Common myeloid progenitor, CD34-positive (primary cell): ENCODE measurements around the gene SH3YL1.

Experiments
- CTCF ChIA-PET: fragments of 350-600 bp; sonication (Branson Sonifier 250); formaldehyde crosslinking; loops from one replicate; lab custom pipeline; 2021; ENCODE audit warnings: antibody characterized with exemption; lab: Charles Lee
- POLR2A ChIA-PET: fragments of 350-600 bp; sonication (Branson Sonifier 250); formaldehyde crosslinking; loops from one replicate; lab custom pipeline; 2021; ENCODE audit warnings: antibody characterized with exemption; lab: Charles Lee
- DNase-seq, 3 donors: peaks; one replicate each; pipeline versions ENCODE4 v3.0.0 to v3.0.0-alpha.2; 2013
- H3K27ac ChIP-seq, 2 experiments: 1 replicate in 1 of 2; 2 replicates in 1 of 2; pipeline ENCODE4 v1.7.0; 2013; ENCODE audit warnings: inconsistent platforms in 2 of 2, low read length in 2 of 2, mild to moderate bottlenecking in 2 of 2, low read depth in 1 of 2, moderate library complexity in 1 of 2; ENCODE audit not compliant: severe bottlenecking in 2 of 2, insufficient read depth in 1 of 2, poor library complexity in 1 of 2
- H3K27me3 ChIP-seq, 5 experiments: replicated peaks in 2 of 5; 1 replicate in 3 of 5; 2 replicates in 2 of 5; pipeline versions ENCODE4 v1.6.1 to v1.7.0; 2013; ENCODE audit warnings: low read length in 4 of 5, mild to moderate bottlenecking in 2 of 5, moderate library complexity in 2 of 5, inconsistent platforms in 1 of 5; ENCODE audit not compliant: insufficient read depth in 5 of 5, control insufficient read depth in 4 of 5
- H3K36me3 ChIP-seq, 4 experiments: 1 replicate in 2 of 4; 2 replicates in 2 of 4; pipeline versions ENCODE4 v1.6.1 to v1.7.0; 2013; ENCODE audit warnings: low read length in 3 of 4, control low read depth in 1 of 4, mild to moderate bottlenecking in 1 of 4; ENCODE audit not compliant: control insufficient read depth in 4 of 4, insufficient read depth in 4 of 4
- H3K4me1 ChIP-seq, 4 experiments: 1 replicate in 3 of 4; 2 replicates in 1 of 4; pipeline versions ENCODE4 v1.6.1 to v1.7.1; 2013; ENCODE audit warnings: low read length in 3 of 4, mild to moderate bottlenecking in 3 of 4, control low read depth in 1 of 4, inconsistent platforms in 1 of 4, moderate library complexity in 1 of 4; ENCODE audit not compliant: control insufficient read depth in 4 of 4, insufficient read depth in 4 of 4; ENCODE audit errors: control extremely low read depth in 1 of 4
- H3K4me3 ChIP-seq, 7 experiments: 1 replicate in 4 of 7; 2 replicates in 3 of 7; pipeline versions ENCODE4 v1.5.1 to v1.7.0; 2013; ENCODE audit warnings: mild to moderate bottlenecking in 7 of 7, low read length in 6 of 7, moderate library complexity in 6 of 7, inconsistent platforms in 2 of 7, low read depth in 2 of 7, control low read depth in 1 of 7; ENCODE audit not compliant: insufficient read depth in 4 of 7, control insufficient read depth in 1 of 7; ENCODE audit errors: extremely low read depth in 1 of 7
- H3K9me3 ChIP-seq, 5 experiments: 1 replicate in 4 of 5; 2 replicates in 1 of 5; pipeline versions ENCODE4 v1.6.1 to v1.7.1; 2013; ENCODE audit warnings: low read length in 4 of 5, mild to moderate bottlenecking in 2 of 5, inconsistent platforms in 1 of 5, low read depth in 1 of 5, moderate library complexity in 1 of 5; ENCODE audit not compliant: control insufficient read depth in 4 of 5, insufficient read depth in 2 of 5; ENCODE audit errors: control extremely low read depth in 1 of 5
- WGBS: methylation state at CpG from one replicate; pipeline ENCODE4 v1.1.5; 2013; ENCODE audit not compliant: insufficient coverage; 5-methylcytosine and 5-hydroxymethylcytosine counted together

Gene SH3YL1

DNA sequence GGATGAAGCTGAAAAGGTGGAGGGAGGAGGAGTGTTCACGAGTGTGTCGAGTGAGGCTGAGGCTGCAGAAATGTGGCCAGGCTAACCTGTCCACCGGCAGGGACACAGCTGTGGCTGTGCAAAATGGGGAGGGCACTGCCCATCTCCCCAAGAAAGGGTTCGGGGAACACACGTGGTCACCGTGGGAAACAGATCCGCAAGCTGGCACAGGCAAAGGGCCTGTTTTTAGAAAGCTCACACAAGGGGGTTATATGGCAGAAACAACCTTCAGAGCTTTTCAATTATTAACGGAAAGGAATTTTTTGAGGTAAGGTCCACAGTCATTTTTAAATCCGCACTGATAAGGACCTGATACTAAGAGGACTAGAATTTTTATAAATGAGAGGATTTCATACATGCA, 35.7 kb downstream of the SH3YL1 start:
- POLR2A ChIA-PET: no interaction called here
- Histone ChIP-seq H3K36me3 (peaks cover 10 to 58% (median 20%) of the 10 kb centered on the region in 4 experiments), H3K27ac (no peak overlapping the region), H3K4me1 (no peaks in the 10 kb centered on the region), H3K4me3 (no peak overlapping the region), H3K9me3 (no peaks in the 10 kb centered on the region), H3K27me3 (no peaks in the 10 kb centered on the region)
- WGBS: 95% methylated on average over 7 of the region's 9 CpGs
- DNase-seq: no peak
- CTCF ChIA-PET: interaction anchor here (0.8 kb wide), 1 partner anchor 11 kb away, joined by 3 read pairs; no protein-coding TSS in a partner anchor

DNA sequence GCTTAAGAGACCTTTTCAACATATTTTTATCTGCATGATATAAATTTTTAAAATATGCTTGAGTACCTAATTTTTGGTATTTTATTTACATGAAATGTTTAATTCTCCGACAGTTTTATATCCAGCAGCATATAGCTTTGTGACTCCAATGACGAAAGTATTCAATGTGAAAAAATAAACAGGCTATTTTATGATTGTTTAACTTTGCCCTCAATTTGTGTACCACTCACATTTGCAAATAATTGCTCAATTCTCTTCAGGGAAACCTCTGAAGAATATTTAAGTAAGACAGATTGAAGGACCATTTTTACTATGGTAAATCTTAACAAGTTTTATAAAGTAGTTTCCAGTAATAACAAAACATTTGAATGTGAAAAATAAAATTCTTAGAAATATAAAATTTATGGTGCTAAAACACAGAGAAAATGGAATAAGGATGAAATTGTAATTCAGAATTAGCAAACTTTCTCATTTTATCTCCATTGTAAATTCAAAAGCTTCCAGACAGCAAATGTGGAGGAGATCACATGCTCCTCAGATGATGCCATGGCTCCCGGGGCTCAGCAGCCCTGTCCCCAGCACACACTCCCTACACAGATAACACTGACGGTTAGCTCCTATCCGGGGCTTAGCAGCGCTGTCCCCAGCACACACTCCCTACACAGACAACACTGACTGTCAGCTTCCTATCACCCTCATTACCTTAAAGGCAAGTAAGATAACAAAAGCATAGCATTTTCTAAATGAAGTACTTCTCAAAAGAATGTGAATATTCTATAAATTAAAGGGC, 39.7 kb downstream of the SH3YL1 start:
- CTCF ChIA-PET: no interaction called here
- no peaks in the 10 kb centered on the region for H3K4me1 ChIP-seq
- no peaks in the 10 kb centered on the region for H3K9me3 ChIP-seq
- WGBS: 100% methylated on average over 1 of the region's 6 CpGs
- H3K27ac ChIP-seq: no peak overlapping the region
- POLR2A ChIA-PET: no interaction called here
- H3K27me3 ChIP-seq: no peaks in the 10 kb centered on the region
- peaks cover 21 to 47% (median 23%) of the 10 kb centered on the region in 4 experiments for H3K36me3 ChIP-seq
- DNase-seq: no peak
- no peak overlapping the region for H3K4me3 ChIP-seq

DNA sequence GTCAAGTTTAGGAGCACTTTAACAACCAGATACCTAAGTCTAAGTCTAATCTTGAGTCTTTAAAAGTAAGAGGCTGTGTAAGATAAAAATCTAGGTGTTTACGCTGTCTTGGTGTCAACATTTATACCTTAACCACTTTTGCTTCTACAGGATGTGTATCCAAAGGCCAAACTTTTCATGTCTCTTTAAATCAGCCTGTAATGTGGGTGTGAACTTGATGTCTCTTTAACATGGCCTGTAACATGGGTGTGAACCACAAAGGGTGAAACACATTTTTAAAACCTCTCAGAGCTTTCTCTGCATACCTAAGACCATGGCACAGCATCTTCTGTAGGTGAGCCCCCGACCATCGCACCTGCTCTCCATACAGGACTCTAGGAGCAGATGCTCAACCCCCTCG, 40.4 kb downstream of the SH3YL1 start:
- peaks cover 18 to 45% (median 23%) of the 10 kb centered on the region in 4 experiments for H3K36me3 ChIP-seq
- ChIA-PET POLR2A (no interaction called here), CTCF (no interaction called here)
- H3K27ac ChIP-seq: no peak overlapping the region
- no peaks in the 10 kb centered on the region for H3K9me3 ChIP-seq
- H3K4me3 ChIP-seq: no peak overlapping the region
- H3K27me3 ChIP-seq: no peaks in the 10 kb centered on the region
- no peak for DNase-seq
- H3K4me1 ChIP-seq: no peaks in the 10 kb centered on the region
- 100% methylated on average over 3 of the region's 4 CpGs for WGBS

DNA sequence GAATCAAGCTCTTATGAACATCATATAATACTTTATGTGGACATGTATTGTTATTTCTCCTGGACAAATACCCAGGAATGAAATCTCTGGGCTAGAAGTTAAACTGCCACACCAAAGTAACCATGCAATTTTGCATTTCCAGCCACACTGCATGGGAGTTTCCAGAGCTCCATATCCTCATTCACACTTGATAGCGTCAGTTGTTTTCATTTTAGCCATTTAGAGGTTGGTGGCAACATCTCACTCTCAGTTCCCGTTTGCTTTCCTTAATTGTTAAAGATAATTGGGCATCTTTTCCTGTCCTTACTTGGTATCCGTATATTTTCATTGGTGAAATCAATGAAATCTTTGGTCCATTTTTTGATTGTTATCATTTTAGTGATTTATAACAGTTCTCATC, 47.8 kb downstream of the SH3YL1 start:
- ChIA-PET CTCF (no interaction called here), POLR2A (no interaction called here)
- peaks cover 0 to 13% (median 7%) of the 10 kb centered on the region in 5 experiments for H3K9me3 ChIP-seq
- no peaks in the 10 kb centered on the region for H3K4me1 ChIP-seq
- H3K27me3 ChIP-seq: peaks cover 0 to 3% (median 0%) of the 10 kb centered on the region in 5 experiments
- no CpG with 5 or more reads among the region's 3 CpGs for WGBS
- no peak for DNase-seq
- H3K4me3 ChIP-seq: no peak overlapping the region
- no peak overlapping the region for H3K27ac ChIP-seq
- peaks cover 0 to 12% (median 4%) of the 10 kb centered on the region in 4 experiments for H3K36me3 ChIP-seq

DNA sequence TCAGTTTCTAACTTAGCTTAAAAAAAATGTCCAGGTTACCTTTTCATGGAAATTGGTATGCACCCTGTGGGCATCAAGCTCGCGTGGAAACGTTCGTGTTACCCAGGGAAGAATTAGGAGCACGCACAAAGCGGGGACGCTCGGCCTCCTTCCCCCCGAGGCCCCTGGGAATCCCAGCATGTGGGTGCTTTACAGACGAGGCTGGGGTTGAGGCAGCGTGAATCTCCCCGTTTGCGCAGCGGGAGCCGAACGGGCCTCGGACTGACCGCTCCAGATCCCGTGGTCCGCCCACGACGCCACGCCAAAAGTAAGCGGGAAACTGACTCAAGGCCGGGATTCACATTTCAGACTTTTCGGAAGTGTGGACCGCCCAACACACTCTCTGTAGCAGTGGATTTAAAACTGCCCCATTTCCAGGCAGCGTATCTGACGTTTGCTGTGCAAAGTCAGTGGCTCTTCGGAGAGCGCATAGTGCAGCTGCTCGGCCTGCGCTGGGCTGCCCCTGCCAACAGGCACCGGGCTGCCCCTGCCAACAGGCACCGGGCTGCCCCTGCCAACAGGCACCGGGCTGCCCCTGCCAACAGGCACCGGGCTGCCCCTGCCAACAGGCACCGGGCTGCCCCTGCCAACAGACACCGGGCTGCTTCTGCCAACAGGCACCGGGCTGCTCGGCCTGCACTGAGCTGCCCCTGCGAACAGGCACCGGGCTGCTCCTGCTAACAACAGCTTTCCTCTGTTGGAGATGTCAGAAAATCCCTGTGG, 49.7 kb downstream of the SH3YL1 start:
- 83% methylated on average over 30 of the region's 43 CpGs for WGBS
- Histone ChIP-seq H3K9me3 (peaks cover 0 to 13% (median 7%) of the 10 kb centered on the region in 5 experiments), H3K36me3 (peaks cover 0 to 6% (median 2%) of the 10 kb centered on the region in 4 experiments), H3K27me3 (peaks cover 0 to 3% (median 0%) of the 10 kb centered on the region in 5 experiments), H3K4me3 (no peak overlapping the region), H3K4me1 (no peaks in the 10 kb centered on the region), H3K27ac (no peak overlapping the region)
- ChIA-PET CTCF (no interaction called here), POLR2A (no interaction called here)
- DNase-seq: no peak

DNA sequence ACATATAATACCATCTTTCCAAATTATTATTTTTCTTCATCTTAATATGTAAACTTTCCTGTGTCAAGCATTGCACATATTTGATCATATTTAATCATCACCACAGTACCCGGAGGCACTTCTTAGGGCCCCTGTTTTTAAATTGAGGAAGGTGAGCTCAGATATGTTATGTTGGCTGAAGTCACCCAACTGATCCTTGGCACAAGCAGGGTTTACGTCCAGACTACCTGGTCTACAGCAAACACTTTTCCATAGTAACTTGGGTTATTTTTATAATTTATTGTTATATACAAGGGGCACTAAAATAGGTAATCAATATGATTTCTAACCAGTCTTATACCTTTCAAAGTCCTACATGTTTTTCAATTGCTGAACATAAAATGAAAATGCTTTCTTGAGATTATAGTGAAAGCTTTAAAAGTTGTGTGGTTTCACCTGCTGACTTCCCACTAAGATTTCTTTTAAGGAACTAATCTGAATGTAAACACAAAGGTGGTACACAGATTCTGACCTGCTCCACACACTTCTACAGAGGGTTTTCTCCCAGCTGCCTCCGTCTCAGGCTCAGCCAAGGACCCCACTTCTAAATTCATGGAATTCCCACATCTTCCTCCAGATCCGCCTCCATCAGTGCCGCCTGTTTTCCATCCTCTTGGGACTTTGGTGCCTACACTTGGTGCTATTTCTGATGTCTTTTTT, 52.2 kb downstream of the SH3YL1 start:
- no peaks in the 10 kb centered on the region for H3K4me1 ChIP-seq
- WGBS: 100% methylated on average over 3 of the region's 5 CpGs
- POLR2A ChIA-PET: no interaction called here
- H3K36me3 ChIP-seq: no peaks in the 10 kb centered on the region
- H3K9me3 ChIP-seq: peaks cover 0 to 13% (median 12%) of the 10 kb centered on the region in 5 experiments
- H3K27me3 ChIP-seq: peaks cover 0 to 3% (median 0%) of the 10 kb centered on the region in 5 experiments
- DNase-seq: no peak
- CTCF ChIA-PET: no interaction called here
- H3K4me3 ChIP-seq: no peak overlapping the region
- no peak overlapping the region for H3K27ac ChIP-seq
